ENCODE measurements around the gene DDAH1.

The DDAH1 gene

DNA sequence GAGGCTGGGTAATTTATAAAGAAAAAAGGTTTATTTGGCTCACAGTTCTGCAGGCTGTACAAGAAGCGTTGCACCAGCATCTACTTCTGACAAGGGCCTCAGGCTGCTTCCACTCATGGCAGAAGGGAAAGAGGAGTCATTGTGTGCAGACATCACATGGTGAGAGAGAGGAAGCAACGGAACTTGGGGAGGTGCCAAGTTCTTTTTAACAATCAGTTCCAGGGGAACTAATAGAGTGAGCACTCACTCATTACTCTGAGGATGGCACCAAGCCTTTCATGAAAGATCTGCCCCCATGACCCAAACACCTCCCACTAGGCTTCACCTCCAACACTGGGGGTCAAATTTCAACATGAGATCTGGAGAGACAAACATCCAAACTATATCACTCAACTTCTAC, 77.2 kb downstream of the DDAH1 start:
- Histone ChIP-seq H3K9me3 (ENCODE audit: insufficient read depth, low read length, severe bottlenecking) (peaks cover 5% of the 10 kb centered on the region), H3K27ac (ENCODE audit: low read length) (no peak overlapping the region), H3K79me2 (ENCODE audit: insufficient read depth, low read length) (no peaks in the 10 kb centered on the region), H3K4me3 (ENCODE audit: low read depth in 1 of 2, low read length in 2 of 2) (no peak overlapping the region), H3K4me1 (ENCODE audit: insufficient read depth, low read length) (no peaks in the 10 kb centered on the region), H3K4me2 (ENCODE audit: insufficient read depth, low read length) (no peak overlapping the region), H4K20me1 (ENCODE audit: insufficient read depth, low read length) (no peaks in the 10 kb centered on the region), H3K36me3 (ENCODE audit: insufficient read depth, low read length) (no peaks in the 10 kb centered on the region), H2AFZ (ENCODE audit: low read depth, low read length) (no peak overlapping the region), H3K27me3 (ENCODE audit: insufficient read depth, low read length, poor library complexity) (no peaks in the 10 kb centered on the region), H3K9ac (ENCODE audit: low read depth, low read length) (no peak overlapping the region)
- TF ChIP-seq EZH2 (IDR thresholded peaks at IDR 0.05; ENCODE audit: borderline replicate concordance, low read depth, low read length, severe bottlenecking): no peak
- TF ChIP-seq, protein P1, sequence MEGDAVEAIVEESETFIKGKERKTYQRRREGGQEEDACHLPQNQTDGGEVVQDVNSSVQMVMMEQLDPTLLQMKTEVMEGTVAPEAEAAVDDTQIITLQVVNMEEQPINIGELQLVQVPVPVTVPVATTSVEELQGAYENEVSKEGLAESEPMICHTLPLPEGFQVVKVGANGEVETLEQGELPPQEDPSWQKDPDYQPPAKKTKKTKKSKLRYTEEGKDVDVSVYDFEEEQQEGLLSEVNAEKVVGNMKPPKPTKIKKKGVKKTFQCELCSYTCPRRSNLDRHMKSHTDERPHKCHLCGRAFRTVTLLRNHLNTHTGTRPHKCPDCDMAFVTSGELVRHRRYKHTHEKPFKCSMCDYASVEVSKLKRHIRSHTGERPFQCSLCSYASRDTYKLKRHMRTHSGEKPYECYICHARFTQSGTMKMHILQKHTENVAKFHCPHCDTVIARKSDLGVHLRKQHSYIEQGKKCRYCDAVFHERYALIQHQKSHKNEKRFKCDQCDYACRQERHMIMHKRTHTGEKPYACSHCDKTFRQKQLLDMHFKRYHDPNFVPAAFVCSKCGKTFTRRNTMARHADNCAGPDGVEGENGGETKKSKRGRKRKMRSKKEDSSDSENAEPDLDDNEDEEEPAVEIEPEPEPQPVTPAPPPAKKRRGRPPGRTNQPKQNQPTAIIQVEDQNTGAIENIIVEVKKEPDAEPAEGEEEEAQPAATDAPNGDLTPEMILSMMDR (IDR thresholded peaks at IDR 0.05; ENCODE audit: borderline replicate concordance, extremely low read depth, low read length, poor library complexity, severe bottlenecking): no peak
- no peak for DNase-seq
- no peak for ATAC-seq (ENCODE audit: insufficient read depth, low read depth)

DNA sequence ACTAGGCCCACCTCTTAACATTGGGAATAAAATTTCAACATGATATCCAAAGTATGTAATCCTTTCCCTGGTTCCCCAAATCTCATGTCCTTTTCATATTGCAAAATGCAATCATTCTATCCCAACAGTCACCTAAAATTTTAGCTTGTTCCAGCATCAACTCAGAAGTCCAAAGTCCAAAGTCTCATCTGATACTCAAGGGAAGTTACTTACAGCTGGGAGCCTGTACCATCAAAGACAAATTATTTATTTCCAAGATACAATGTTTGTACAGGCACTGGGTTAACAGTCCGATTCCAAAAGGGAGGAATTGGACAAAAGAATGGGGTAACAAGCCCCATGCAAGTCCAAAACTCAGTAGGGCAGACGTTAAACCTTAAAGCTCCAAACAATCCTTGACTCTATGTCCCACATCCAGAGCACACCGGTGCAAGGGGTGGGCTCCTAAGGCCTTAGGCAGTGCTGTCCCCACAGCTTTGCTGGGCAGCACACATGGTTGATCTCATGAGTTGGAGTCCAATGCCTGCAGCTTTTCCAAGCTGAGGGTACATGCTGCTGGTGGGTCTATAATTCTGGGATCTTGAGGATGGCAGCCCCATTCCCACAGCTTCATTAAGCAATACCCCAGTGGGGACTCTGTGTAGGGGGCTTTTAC, 78.8 kb downstream of the DDAH1 start:
- Histone ChIP-seq H3K9ac (ENCODE audit: low read depth, low read length) (no peak overlapping the region), H2AFZ (ENCODE audit: low read depth, low read length) (no peak overlapping the region), H3K27ac (ENCODE audit: low read length) (no peak overlapping the region), H3K79me2 (ENCODE audit: insufficient read depth, low read length) (no peaks in the 10 kb centered on the region), H4K20me1 (ENCODE audit: insufficient read depth, low read length) (no peaks in the 10 kb centered on the region), H3K9me3 (ENCODE audit: insufficient read depth, low read length, severe bottlenecking) (peaks cover 5% of the 10 kb centered on the region), H3K27me3 (ENCODE audit: insufficient read depth, low read length, poor library complexity) (no peaks in the 10 kb centered on the region), H3K4me1 (ENCODE audit: insufficient read depth, low read length) (no peaks in the 10 kb centered on the region), H3K4me3 (ENCODE audit: low read depth in 1 of 2, low read length in 2 of 2) (no peak overlapping the region), H3K4me2 (ENCODE audit: insufficient read depth, low read length) (no peak overlapping the region), H3K36me3 (ENCODE audit: insufficient read depth, low read length) (no peaks in the 10 kb centered on the region)
- DNase-seq: no peak
- no peak for ATAC-seq (ENCODE audit: insufficient read depth, low read depth)
- no peak for TF ChIP-seq EZH2 (IDR thresholded peaks at IDR 0.05; ENCODE audit: borderline replicate concordance, low read depth, low read length, severe bottlenecking)
- TF ChIP-seq, protein P1 (IDR thresholded peaks at IDR 0.05; ENCODE audit: borderline replicate concordance, extremely low read depth, low read length, poor library complexity, severe bottlenecking): no peak

DNA sequence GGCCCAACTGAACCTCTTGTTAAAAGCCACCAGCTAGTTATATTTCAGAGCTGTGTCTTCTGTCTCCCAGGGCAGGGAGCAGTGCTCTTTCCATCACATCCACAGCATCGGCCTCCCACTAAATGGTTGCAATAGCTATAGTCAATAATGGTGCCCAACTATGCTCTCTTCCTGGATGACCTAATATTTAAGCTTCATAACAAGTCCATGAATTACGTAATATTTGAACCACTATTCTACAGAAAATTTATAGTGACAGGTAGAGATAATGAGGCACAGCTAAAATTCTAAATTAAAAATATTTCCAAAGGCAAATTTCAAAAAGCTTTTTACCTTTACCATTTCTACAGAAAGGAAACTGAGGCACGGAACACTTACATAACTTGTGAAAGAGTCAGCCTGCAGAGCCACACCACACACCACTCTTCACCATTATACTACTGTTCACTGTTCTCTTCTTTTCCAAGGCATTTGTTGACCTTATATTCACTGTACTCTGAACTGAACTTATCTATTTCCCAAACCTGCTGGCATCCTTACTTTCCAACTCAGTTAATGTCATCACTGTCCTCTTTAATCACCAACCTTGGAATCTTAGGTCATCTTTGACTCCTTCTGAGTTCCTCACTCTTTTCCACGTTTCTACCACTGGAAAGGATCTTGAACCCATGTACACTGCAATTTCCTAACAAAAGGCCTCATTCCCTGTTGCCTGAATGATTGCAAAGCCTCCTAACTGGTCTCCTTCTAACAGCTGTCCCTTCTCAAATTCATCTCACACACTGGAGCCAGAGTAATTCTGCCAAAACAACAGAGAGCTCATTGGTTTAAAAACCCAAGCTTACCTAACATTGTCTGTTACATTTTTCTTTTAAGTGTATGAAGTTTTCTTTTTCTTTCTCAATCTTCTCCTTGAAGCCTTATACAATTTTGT, 85.5 kb downstream of the DDAH1 start:
- Histone ChIP-seq H3K4me2 (ENCODE audit: insufficient read depth, low read length) (no peak overlapping the region), H3K27me3 (ENCODE audit: insufficient read depth, low read length, poor library complexity) (no peaks in the 10 kb centered on the region), H3K9ac (ENCODE audit: low read depth, low read length) (no peak overlapping the region), H3K36me3 (ENCODE audit: insufficient read depth, low read length) (no peaks in the 10 kb centered on the region), H4K20me1 (ENCODE audit: insufficient read depth, low read length) (no peaks in the 10 kb centered on the region), H3K4me1 (ENCODE audit: insufficient read depth, low read length) (no peaks in the 10 kb centered on the region), H3K27ac (ENCODE audit: low read length) (no peak overlapping the region), H2AFZ (ENCODE audit: low read depth, low read length) (no peak overlapping the region), H3K4me3 (ENCODE audit: low read depth in 1 of 2, low read length in 2 of 2) (no peak overlapping the region), H3K79me2 (ENCODE audit: insufficient read depth, low read length) (no peaks in the 10 kb centered on the region), H3K9me3 (ENCODE audit: insufficient read depth, low read length, severe bottlenecking) (no peaks in the 10 kb centered on the region)
- TF ChIP-seq EZH2 (IDR thresholded peaks at IDR 0.05; ENCODE audit: borderline replicate concordance, low read depth, low read length, severe bottlenecking): no peak
- TF ChIP-seq, protein P1 (IDR thresholded peaks at IDR 0.05; ENCODE audit: borderline replicate concordance, extremely low read depth, low read length, poor library complexity, severe bottlenecking): no peak
- ATAC-seq (ENCODE audit: insufficient read depth, low read depth): no peak
- DNase-seq: no peak
